Stomach (tissue), 9 donors: Measurements from ENCODE around the gene TBC1D1. TPM values are rescaled to one million over a fixed set of nuclear protein-coding genes. Genes with fewer than 3 reads are reported as not detected.

ENCODE experiments used
- DNase-seq, 2 donors: peaks; one replicate each; pipeline versions ENCODE4 v3.0.0 to v3.0.0-alpha.2; 2013 to 2019
- H3K27ac ChIP-seq, 5 donors: fragments of 200-600 bp in 4 of 5; sonication (generic) in 4 of 5; one replicate each; pipeline ENCODE4 v1.5.1; 2013 to 2019; ENCODE audit warnings: mild to moderate bottlenecking in 1 of 5, moderate library complexity in 1 of 5
- H3K27me3 ChIP-seq, 3 donors: fragments of 200-600 bp; sonication (generic); one replicate each; pipeline ENCODE4 v1.5.1; 2017 to 2019; ENCODE audit warnings: mixed run types in 1 of 3
- H3K36me3 ChIP-seq, 4 donors: fragments of 200-600 bp; sonication (generic); 1 replicate in 3 of 4; 2 replicates in 1 of 4; pipeline ENCODE4 v1.5.1; 2016 to 2019
- H3K4me1 ChIP-seq, 4 donors: fragments of 200-600 bp; sonication (generic); one replicate each; pipeline ENCODE4 v1.5.1; 2016 to 2019
- H3K4me3 ChIP-seq, 4 donors: fragments of 200-600 bp; sonication (generic) in 3 of 4; one replicate each; pipeline ENCODE4 v1.5.1; 2016 to 2019; ENCODE audit warnings: mild to moderate bottlenecking in 1 of 4
- H3K9me3 ChIP-seq, 4 donors: fragments of 200-600 bp; sonication (generic); one replicate each; pipeline ENCODE4 v1.5.1; 2016 to 2019
- EP300 ChIP-seq: sonication (generic); formaldehyde crosslinking; IDR thresholded peaks from one replicate; pipeline ENCODE4 v1.6.1; 2017; ENCODE audit warnings: antibody characterized with exemption
- POLR2A ChIP-seq, 4 donors: fragments of 450-650 bp; IDR thresholded peaks; one replicate each; pipeline ENCODE4 v1.6.1; 2016; ENCODE audit warnings: antibody characterized with exemption in 4 of 4, control low read depth in 2 of 4, mild to moderate bottlenecking in 1 of 4, moderate library complexity in 1 of 4
- POLR2AphosphoS5 ChIP-seq, 3 donors: sonication (generic); formaldehyde crosslinking; IDR thresholded peaks; one replicate each; pipeline ENCODE4 v1.6.1; 2016; ENCODE audit warnings: antibody characterized with exemption in 3 of 3
- WGBS, 5 donors: extraction: QIAGEN DNeasy Blood & Tissue Kit in 3 of 5; methylation state at CpG; one replicate each; pipeline versions ENCODE4 v1.1.5 to v1.1.7; 2013 to 2018; 5-methylcytosine and 5-hydroxymethylcytosine counted together
- intact Hi-C: fragments of 100-400 bp; cut with DNase I; formaldehyde crosslinking; loops from one replicate; pipeline ENCODE4 v1.15.1; 2023; ENCODE audit warnings: low total_unique reads
- polyA plus RNA-seq, 3 donors: library from polyadenylated mRNA; stranded (reverse); fragments of 200-250 nt; gene quantifications; one replicate each; pipeline ENCODE4 v1.2.3, GENCODE V29; 2013
- total RNA-seq, 5 donors: library from RNA; depleted of rRNA; stranded (reverse); fragments of >200 nt; gene quantifications; one replicate each; pipeline versions ENCODE4 v1.1.0 to v1.2.3, GENCODE V29; 2014 to 2016
- TF ChIP-seq, protein P1 (sequence below), 7 experiments: fragments of 450-650 bp in 4 of 7; fragments of 200-600 bp in 3 of 7; sonication (generic) in 3 of 7; IDR thresholded peaks; one replicate each; pipeline ENCODE4 v1.5.1; 2016 to 2019; ENCODE audit warnings: antibody characterized with exemption in 7 of 7, control low read depth in 2 of 7, mild to moderate bottlenecking in 1 of 7
- donor health status: healthy with polysubstance abuse.
- donor health status: Bipolar disorder and iron deficiency.
- donor health status: healthy.

Gene TBC1D1
- total and polyA plus RNA-seq, 8 donors, result 18.8 to 165 (median 49.5) TPM

DNA sequence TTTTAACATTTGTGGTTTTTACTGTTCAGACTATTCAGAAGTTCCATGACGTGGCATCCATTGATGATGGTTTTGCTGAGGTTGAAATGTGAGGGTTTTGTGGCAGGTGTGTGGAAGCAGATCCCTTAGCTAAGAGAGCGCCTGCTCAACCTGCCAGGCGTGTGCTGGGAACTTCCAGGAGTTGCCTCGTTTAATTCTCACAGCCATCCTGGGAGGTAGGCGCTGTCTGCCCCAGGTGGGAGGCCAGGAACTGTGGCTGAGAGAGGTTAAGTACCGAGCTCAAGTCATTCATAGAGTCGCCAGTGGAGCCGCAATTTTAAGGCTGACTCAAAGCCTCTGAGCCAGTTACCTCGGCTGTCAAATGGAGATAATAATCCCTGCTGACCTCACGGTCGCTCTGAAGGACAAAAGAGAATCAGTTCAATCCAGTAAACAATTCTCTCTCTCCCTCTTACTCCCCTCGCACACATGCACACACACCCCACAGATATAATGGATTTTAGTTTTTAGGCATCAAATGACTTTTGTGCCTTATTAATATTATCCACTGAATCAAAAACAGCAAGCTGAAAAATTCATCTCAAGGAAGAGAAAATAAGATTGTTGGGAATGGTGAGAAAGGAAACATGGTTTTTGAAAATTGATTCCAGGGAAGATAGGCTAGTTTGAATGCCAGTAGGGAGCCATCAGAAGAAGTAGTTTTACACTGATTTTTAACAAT lies 240.6 kb downstream of the TBC1D1 start:
- H3K4me3 ChIP-seq, result no peak overlapping the region
- peaks cover under 1 to 37% (median 23%) of the 10 kb centered on the region in 4 donors for H3K36me3 ChIP-seq
- no peaks in the 10 kb centered on the region for H3K9me3 ChIP-seq
- peak overlapping the region in 4 of 5 donors; percentile 58 to 83 (median 79) for H3K27ac ChIP-seq
- TF ChIP-seq EP300, result no peak
- TF ChIP-seq, protein P1, sequence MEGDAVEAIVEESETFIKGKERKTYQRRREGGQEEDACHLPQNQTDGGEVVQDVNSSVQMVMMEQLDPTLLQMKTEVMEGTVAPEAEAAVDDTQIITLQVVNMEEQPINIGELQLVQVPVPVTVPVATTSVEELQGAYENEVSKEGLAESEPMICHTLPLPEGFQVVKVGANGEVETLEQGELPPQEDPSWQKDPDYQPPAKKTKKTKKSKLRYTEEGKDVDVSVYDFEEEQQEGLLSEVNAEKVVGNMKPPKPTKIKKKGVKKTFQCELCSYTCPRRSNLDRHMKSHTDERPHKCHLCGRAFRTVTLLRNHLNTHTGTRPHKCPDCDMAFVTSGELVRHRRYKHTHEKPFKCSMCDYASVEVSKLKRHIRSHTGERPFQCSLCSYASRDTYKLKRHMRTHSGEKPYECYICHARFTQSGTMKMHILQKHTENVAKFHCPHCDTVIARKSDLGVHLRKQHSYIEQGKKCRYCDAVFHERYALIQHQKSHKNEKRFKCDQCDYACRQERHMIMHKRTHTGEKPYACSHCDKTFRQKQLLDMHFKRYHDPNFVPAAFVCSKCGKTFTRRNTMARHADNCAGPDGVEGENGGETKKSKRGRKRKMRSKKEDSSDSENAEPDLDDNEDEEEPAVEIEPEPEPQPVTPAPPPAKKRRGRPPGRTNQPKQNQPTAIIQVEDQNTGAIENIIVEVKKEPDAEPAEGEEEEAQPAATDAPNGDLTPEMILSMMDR (IDR thresholded peaks at IDR 0.05), result no peak
- TF ChIP-seq POLR2AphosphoS5 (IDR thresholded peaks at IDR 0.05), result no peak
- no peak for TF ChIP-seq POLR2A (IDR thresholded peaks at IDR 0.05)
- peak in 1 of 2 donors; percentile 59 for DNase-seq
- peaks cover 24 to 60% (median 48%) of the 10 kb centered on the region in 4 donors for H3K4me1 ChIP-seq
- intact Hi-C loops, result no loop called here
- H3K27me3 ChIP-seq, result no peaks in the 10 kb centered on the region
- 54 to 67% (median 66%) methylated on average over 11 to 12 of the region's 12 CpGs for WGBS, 5 donors

DNA sequence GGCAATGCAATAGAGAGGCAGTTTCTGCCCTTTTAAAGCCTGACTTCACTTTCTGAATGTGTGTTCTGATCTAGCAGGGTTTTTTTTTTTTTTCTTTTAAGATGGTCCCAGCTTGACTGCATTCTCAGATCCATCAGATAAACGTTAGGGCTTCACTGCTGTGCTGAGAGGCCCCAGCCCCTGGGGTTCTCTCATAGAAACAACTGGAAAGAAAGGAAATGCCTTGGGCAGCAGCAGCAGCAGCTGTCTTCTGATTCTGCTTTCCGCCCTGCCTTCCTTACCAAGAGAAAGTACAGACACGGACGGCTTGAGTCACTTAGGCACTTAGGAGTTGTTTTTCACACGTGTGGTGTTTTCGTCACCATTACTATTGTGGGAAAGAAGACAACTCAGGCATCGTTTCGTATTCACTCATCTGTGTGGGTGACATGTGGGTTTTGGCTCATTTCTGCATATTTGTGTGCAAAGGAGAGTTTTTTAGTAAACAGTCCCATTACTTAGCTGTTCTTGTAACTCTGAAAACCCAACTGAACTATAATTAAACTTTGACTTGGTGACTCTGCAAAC lies 241.3 kb downstream of the TBC1D1 start:
- Histone ChIP-seq H3K27ac (peak overlapping the region; percentile 58 to 83 (median 79)), H3K36me3 (peaks cover 7 to 39% (median 27%) of the 10 kb centered on the region in 4 donors), H3K27me3 (no peaks in the 10 kb centered on the region), H3K4me1 (peaks cover 24 to 60% (median 48%) of the 10 kb centered on the region in 4 donors), H3K4me3 (no peak overlapping the region), H3K9me3 (no peaks in the 10 kb centered on the region)
- intact Hi-C loops, result no loop called here
- peak in 1 of 2 donors; percentile 91 for DNase-seq
- 12 to 19% (median 14%) methylated on average over 8 of the region's 8 CpGs for WGBS, 5 donors
- TF ChIP-seq POLR2A (IDR thresholded peaks at IDR 0.05), result no peak
- TF ChIP-seq, protein P1 (IDR thresholded peaks at IDR 0.05), result no peak
- no peak for TF ChIP-seq EP300
- TF ChIP-seq POLR2AphosphoS5 (IDR thresholded peaks at IDR 0.05), result peak; percentile 75 to 93 (median 85)

DNA sequence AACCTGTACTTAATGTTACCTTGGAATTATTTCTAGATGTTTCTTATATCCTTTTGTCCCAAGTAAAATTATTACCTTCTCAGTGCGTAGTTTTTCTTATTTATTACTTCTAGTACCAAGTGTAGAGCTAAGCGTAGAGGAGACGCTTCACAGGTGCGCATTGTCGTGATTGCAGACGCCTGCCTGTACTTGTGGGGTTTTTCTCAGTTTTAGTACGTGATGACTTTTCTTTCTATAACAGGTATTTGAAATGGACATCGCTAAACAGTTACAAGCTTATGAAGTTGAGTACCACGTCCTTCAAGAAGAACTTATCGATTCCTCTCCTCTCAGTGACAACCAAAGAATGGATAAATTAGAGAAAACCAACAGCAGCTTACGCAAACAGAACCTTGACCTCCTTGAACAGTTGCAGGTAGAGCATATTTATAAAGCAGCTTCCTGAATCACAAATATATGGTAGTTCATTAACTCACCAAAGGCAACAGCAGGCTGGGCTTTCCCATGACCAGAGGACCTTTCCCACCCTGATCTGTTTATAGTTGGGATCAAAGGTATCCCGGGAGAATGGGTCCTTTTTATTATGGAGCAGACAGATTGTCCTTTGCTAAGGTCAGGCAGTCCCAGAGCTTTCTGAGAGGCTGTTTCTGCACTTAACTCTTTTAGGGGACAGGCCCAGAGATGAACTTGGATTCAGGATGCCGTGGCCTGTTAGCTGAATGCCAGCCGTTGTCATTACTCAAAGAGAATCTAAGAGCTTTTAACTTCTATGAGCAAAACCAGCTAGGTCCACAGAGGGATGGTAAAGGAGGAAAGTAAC lies 242.2 kb downstream of the TBC1D1 start:
- Histone ChIP-seq H3K4me1 (peaks cover 24 to 60% (median 48%) of the 10 kb centered on the region in 4 donors), H3K27ac (peak overlapping the region; percentile 43 to 83 (median 79)), H3K27me3 (no peaks in the 10 kb centered on the region), H3K9me3 (no peaks in the 10 kb centered on the region), H3K36me3 (peaks cover 16 to 42% (median 36%) of the 10 kb centered on the region in 4 donors), H3K4me3 (no peak overlapping the region)
- TF ChIP-seq POLR2AphosphoS5 (IDR thresholded peaks at IDR 0.05), result peak in 1 of 3 donors; percentile 20
- TF ChIP-seq, protein P1 (IDR thresholded peaks at IDR 0.05), result no peak
- DNase-seq, result peak in 1 of 2 donors; percentile 84
- 41 to 65% (median 53%) methylated on average over 14 of the region's 14 CpGs for WGBS, 5 donors
- intact Hi-C loops, result no loop called here
